ENCODE data around the gene EDIL3.
"Not testable (repeated sequence)": the region's sequence is repeated elsewhere in the genome, so short reads cannot be mapped to it uniquely, and the experiment has no call there.

Gene EDIL3

GRCh38 chr5:84181093-84181492 lies 203.6 kb downstream of the EDIL3 start:
- DNase-seq (ENCODE audit: low read depth in 2 of 2), result no peak

GRCh38 chr5:84168841-84169240 lies 215.8 kb downstream of the EDIL3 start:
- no peak for DNase-seq (ENCODE audit: low read depth in 2 of 2)

GRCh38 chr5:84163671-84164070 lies 221.0 kb downstream of the EDIL3 start:
- no peak for DNase-seq (ENCODE audit: low read depth in 2 of 2)

GRCh38 chr5:84162695-84163094 lies 222.0 kb downstream of the EDIL3 start:
- DNase-seq (ENCODE audit: low read depth in 2 of 2), result no peak

GRCh38 chr5:84160650-84161049 lies 224.0 kb downstream of the EDIL3 start:
- DNase-seq (ENCODE audit: low read depth in 2 of 2), result not testable (repeated sequence)

GRCh38 chr5:84149094-84149493 lies 235.6 kb downstream of the EDIL3 start:
- no peak for DNase-seq (ENCODE audit: low read depth in 2 of 2)

GRCh38 chr5:84148651-84149050 lies 236.0 kb downstream of the EDIL3 start:
- no peak for DNase-seq (ENCODE audit: low read depth in 2 of 2)

GRCh38 chr5:84137541-84137940 lies 247.1 kb downstream of the EDIL3 start:
- DNase-seq (ENCODE audit: low read depth in 2 of 2), result no peak

GRCh38 chr5:84131372-84131771 lies 253.3 kb downstream of the EDIL3 start:
- no peak for DNase-seq (ENCODE audit: low read depth in 2 of 2)

- DNase-seq (ENCODE audit: low read depth in 2 of 2), result peak in 1 of 2 experiments; percentile 4
These were observed 254.6 kb downstream of the EDIL3 start for GRCh38 chr5:84130006-84130580.

GRCh38 chr5:84125216-84125615 lies 259.5 kb downstream of the EDIL3 start:
- DNase-seq (ENCODE audit: low read depth in 2 of 2), result no peak

- DNase-seq (ENCODE audit: low read depth in 2 of 2), result no peak
These were observed 265.4 kb downstream of the EDIL3 start for GRCh38 chr5:84119252-84119651.

- no peak for DNase-seq (ENCODE audit: low read depth in 2 of 2)
These were observed 266.1 kb downstream of the EDIL3 start for GRCh38 chr5:84118551-84118950.

- no peak for DNase-seq (ENCODE audit: low read depth in 2 of 2)
These were observed 269.0 kb downstream of the EDIL3 start for GRCh38 chr5:84115727-84116126.

GRCh38 chr5:84113246-84114105 lies 271.2 kb downstream of the EDIL3 start:
- DNase-seq (ENCODE audit: low read depth in 2 of 2), result no peak

- DNase-seq (ENCODE audit: low read depth in 2 of 2), result no peak
These were observed 291.9 kb downstream of the EDIL3 start for GRCh38 chr5:84092738-84093137.

GRCh38 chr5:84091127-84091799 lies 293.4 kb downstream of the EDIL3 start:
- DNase-seq (ENCODE audit: low read depth in 2 of 2), result no peak

- no peak for DNase-seq (ENCODE audit: low read depth in 2 of 2)
These were observed 295.7 kb downstream of the EDIL3 start for GRCh38 chr5:84088996-84089395.

- DNase-seq (ENCODE audit: low read depth in 2 of 2), result no peak
These were observed 298.2 kb downstream of the EDIL3 start for GRCh38 chr5:84086511-84086910.

GRCh38 chr5:84085387-84086041 lies 299.2 kb downstream of the EDIL3 start:
- DNase-seq (ENCODE audit: low read depth in 2 of 2), result no peak

GRCh38 chr5:84080908-84081307 lies 303.8 kb downstream of the EDIL3 start:
- no peak for DNase-seq (ENCODE audit: low read depth in 2 of 2)

GRCh38 chr5:84072339-84072738 lies 312.3 kb downstream of the EDIL3 start:
- no peak for DNase-seq (ENCODE audit: low read depth in 2 of 2)
